Esophagus muscularis mucosa (tissue), 4 donors: ENCODE data around the gene MPEG1. TPM values are rescaled to one million over a fixed set of nuclear protein-coding genes. Genes with fewer than 3 reads are reported as not detected.

Experiments
- DNase-seq: peaks from one replicate; pipeline ENCODE4 v3.0.0-alpha.2; 2017; ENCODE audit errors: extremely low spot score
- H3K27ac ChIP-seq, 4 donors: fragments of 200-600 bp; sonication (generic); replicated peaks in 1 of 4; 1 replicate in 3 of 4; 2 replicates in 1 of 4; pipeline ENCODE4 v1.5.1; 2016 to 2019; ENCODE audit warnings: mild to moderate bottlenecking in 1 of 4
- H3K27me3 ChIP-seq, 4 donors: fragments of 200-600 bp; sonication (generic); one replicate each; pipeline versions ENCODE4 v1.5.1 to v1.6.0; 2016 to 2019
- H3K36me3 ChIP-seq, 4 donors: fragments of 200-600 bp; sonication (generic); one replicate each; pipeline ENCODE4 v1.5.1; 2016 to 2019
- H3K4me1 ChIP-seq, 4 donors: fragments of 200-600 bp; sonication (generic); one replicate each; pipeline ENCODE4 v1.5.1; 2016 to 2019
- H3K4me3 ChIP-seq, 4 donors: fragments of 200-600 bp; sonication (generic); 1 replicate in 2 of 4; 2 replicates in 2 of 4; pipeline ENCODE4 v1.5.1; 2016 to 2019; ENCODE audit warnings: mild to moderate bottlenecking in 4 of 4, moderate library complexity in 1 of 4
- H3K9me3 ChIP-seq, 4 donors: fragments of 200-600 bp; sonication (generic); 1 replicate in 3 of 4; 2 replicates in 1 of 4; pipeline ENCODE4 v1.5.1; 2016 to 2019
- EP300 ChIP-seq: sonication (generic); formaldehyde crosslinking; IDR thresholded peaks from one replicate; pipeline ENCODE4 v1.6.1; 2017; ENCODE audit warnings: antibody characterized with exemption
- POLR2A ChIP-seq: fragments of 450-650 bp; IDR thresholded peaks from one replicate; pipeline ENCODE4 v1.6.1; 2017; ENCODE audit warnings: antibody characterized with exemption, moderate library complexity, mild to moderate bottlenecking, low read depth
- POLR2AphosphoS5 ChIP-seq, 2 donors: sonication (generic); formaldehyde crosslinking; IDR thresholded peaks; one replicate each; pipeline ENCODE4 v1.6.1; 2017; ENCODE audit warnings: antibody characterized with exemption in 2 of 2
- WGBS: methylation state at CpG from one replicate; pipeline ENCODE4 v1.1.5; 2018; 5-methylcytosine and 5-hydroxymethylcytosine counted together
- intact Hi-C: fragments of 100-400 bp; cut with DNase I; formaldehyde crosslinking; loops from one replicate; pipeline ENCODE4 v1.15.1; 2023
- total RNA-seq, 4 donors: library from RNA; depleted of rRNA; stranded (reverse); fragments of >200 nt; gene quantifications; one replicate each; pipeline versions ENCODE4 v1.1.0 to v1.2.1, GENCODE V29; 2016
- TF ChIP-seq, protein P1 (sequence below), 3 experiments: fragments of 200-600 bp in 2 of 3; fragments of 450-650 bp in 1 of 3; sonication (generic) in 2 of 3; IDR thresholded peaks; one replicate each; pipeline ENCODE4 v1.5.1; 2017 to 2019; ENCODE audit warnings: antibody characterized with exemption in 3 of 3, mild to moderate bottlenecking in 2 of 3, moderate library complexity in 1 of 3

The MPEG1 gene
- total RNA-seq, 4 donors from 2014 or later = 10.1 to 36.1 (median 14.8) TPM

DNA sequence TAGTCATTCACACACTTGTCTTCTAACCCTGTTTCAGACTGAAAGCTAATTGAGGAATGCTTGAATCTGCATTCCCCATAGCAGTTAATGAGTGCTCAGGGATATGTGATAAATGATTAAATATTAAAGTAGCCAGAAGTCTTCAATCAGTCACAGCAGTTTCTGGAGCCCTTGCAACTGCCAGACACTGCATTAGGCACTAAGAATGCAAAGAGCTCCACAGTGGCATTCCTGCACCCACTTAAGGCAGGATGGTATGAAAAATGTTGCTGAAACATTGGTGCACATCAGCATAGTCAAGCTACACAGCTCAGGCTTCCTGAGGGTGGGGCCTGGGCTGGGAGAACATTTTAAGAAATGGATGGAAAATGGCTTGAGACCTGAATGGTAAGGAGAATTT is 34.3 kb downstream of the MPEG1 start:
- DNase-seq = peak; percentile 60
- intact Hi-C loops = loop anchor here (10.0 kb wide), 1 partner anchor 256 kb away; the partner anchor contains the start of gene OR5A1
- no peaks in the 10 kb centered on the region for H3K9me3 ChIP-seq
- H3K27me3 ChIP-seq = peaks cover 0 to under 1% (median 0%) of the 10 kb centered on the region in 4 donors
- H3K36me3 ChIP-seq = peaks cover 3 to 11% (median 8%) of the 10 kb centered on the region in 4 donors
- TF ChIP-seq EP300 = no peak
- TF ChIP-seq, protein P1, sequence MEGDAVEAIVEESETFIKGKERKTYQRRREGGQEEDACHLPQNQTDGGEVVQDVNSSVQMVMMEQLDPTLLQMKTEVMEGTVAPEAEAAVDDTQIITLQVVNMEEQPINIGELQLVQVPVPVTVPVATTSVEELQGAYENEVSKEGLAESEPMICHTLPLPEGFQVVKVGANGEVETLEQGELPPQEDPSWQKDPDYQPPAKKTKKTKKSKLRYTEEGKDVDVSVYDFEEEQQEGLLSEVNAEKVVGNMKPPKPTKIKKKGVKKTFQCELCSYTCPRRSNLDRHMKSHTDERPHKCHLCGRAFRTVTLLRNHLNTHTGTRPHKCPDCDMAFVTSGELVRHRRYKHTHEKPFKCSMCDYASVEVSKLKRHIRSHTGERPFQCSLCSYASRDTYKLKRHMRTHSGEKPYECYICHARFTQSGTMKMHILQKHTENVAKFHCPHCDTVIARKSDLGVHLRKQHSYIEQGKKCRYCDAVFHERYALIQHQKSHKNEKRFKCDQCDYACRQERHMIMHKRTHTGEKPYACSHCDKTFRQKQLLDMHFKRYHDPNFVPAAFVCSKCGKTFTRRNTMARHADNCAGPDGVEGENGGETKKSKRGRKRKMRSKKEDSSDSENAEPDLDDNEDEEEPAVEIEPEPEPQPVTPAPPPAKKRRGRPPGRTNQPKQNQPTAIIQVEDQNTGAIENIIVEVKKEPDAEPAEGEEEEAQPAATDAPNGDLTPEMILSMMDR (IDR thresholded peaks at IDR 0.05) = no peak
- TF ChIP-seq POLR2A = no peak
- TF ChIP-seq POLR2AphosphoS5 (IDR thresholded peaks at IDR 0.05) = no peak
- H3K4me3 ChIP-seq = no peak overlapping the region
- peaks cover under 1 to 21% (median 13%) of the 10 kb centered on the region in 4 donors for H3K4me1 ChIP-seq
- no peak overlapping the region for H3K27ac ChIP-seq

DNA sequence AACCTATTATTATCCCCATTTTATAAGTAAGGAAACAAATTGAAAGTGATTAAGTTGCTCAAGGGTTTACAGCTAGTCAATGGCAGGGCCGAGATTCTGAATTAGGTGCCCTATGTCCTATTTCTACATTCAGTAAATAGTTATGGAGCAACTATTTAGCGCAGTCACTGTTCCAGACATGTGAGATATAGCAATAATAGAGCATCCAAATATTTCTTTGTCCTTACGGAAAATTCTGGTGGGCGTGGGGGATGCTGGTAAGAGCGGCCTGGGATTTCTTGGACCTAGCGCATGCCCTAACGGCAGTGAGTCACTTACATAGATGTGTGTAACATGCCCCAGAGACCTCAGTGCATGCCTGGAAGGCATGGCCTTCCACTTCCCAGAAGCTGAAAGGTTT is 36.4 kb downstream of the MPEG1 start:
- Histone ChIP-seq H3K4me1 (peaks cover 9 to 35% (median 25%) of the 10 kb centered on the region in 4 donors), H3K9me3 (no peaks in the 10 kb centered on the region), H3K36me3 (no peaks in the 10 kb centered on the region), H3K27ac (no peak overlapping the region), H3K27me3 (peaks cover 0 to 10% (median 5%) of the 10 kb centered on the region in 4 donors), H3K4me3 (no peak overlapping the region)
- TF ChIP-seq EP300 = no peak
- TF ChIP-seq POLR2A = no peak
- TF ChIP-seq, protein P1 (IDR thresholded peaks at IDR 0.05) = no peak
- no peak for TF ChIP-seq POLR2AphosphoS5 (IDR thresholded peaks at IDR 0.05)
- intact Hi-C loops = loop anchor here (10.0 kb wide), 1 partner anchor 258 kb away; the partner anchor contains the start of gene OR5A1
- peak; percentile 70 for DNase-seq
- WGBS = 88% methylated on average over 7 of the region's 7 CpGs

DNA sequence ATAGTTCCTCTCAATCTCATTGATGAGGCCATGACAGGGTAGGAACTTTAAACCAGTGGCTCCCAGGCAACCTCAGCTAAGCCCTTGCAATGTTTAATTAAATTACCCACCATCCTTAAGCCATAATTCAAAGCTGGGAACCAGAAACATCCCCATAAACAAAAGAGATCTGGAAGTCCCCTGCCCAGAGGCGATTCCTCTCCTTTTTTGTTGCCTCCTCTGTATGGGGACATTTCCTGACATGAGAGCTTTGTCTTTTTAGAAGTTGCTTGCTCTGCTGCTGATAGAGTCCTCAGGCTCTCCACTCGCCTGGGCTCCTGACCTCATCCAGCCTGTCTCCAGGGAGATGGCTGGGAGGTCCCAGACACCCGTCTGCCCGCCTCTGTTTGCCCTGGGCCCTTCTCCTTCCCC is 37.6 kb downstream of the MPEG1 start:
- TF ChIP-seq POLR2A (no peak), EP300 (no peak), POLR2AphosphoS5 (IDR thresholded peaks at IDR 0.05) (no peak)
- TF ChIP-seq, protein P1 (IDR thresholded peaks at IDR 0.05) = no peak
- peak; percentile 79 for DNase-seq
- intact Hi-C loops = loop anchor here (10.0 kb wide), 1 partner anchor 260 kb away; the partner anchor contains the start of gene OR5A1
- Histone ChIP-seq H3K36me3 (no peaks in the 10 kb centered on the region), H3K27ac (peak overlapping the region in 1 of 4 donors; percentile 40), H3K9me3 (no peaks in the 10 kb centered on the region), H3K4me3 (no peak overlapping the region), H3K4me1 (peaks cover 9 to 38% (median 25%) of the 10 kb centered on the region in 4 donors), H3K27me3 (peaks cover 0 to 10% (median 5%) of the 10 kb centered on the region in 4 donors)
- WGBS = 74% methylated on average over 4 of the region's 4 CpGs

DNA sequence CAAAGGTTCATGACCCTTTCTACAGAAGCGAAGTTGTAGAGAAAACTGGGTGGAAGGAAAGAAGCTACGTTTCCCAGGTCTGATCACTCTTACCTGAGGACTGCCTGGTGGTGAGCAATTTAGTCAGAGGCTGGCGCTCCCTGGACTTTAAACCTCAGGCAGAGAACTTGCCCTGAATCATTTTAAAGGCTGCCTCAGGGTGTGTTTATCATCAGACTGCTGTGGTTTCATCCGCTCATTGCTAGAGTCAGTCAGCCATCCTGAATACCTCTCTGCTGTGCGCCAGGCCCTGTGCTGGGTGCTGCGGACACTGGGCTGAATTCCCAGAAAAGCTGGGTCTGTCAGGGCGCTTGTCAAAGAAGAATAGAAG is 38.1 kb downstream of the MPEG1 start:
- Histone ChIP-seq H3K27ac (peak overlapping the region in 3 of 4 donors; percentile 2 to 74 (median 12)), H3K4me3 (no peak overlapping the region), H3K27me3 (peaks cover 0 to 10% (median 5%) of the 10 kb centered on the region in 4 donors), H3K36me3 (no peaks in the 10 kb centered on the region), H3K9me3 (no peaks in the 10 kb centered on the region), H3K4me1 (peaks cover 9 to 38% (median 25%) of the 10 kb centered on the region in 4 donors)
- intact Hi-C loops = loop anchor here (10.0 kb wide), 1 partner anchor 260 kb away; the partner anchor contains the start of gene OR5A1
- no peak for DNase-seq
- 90% methylated on average over 7 of the region's 7 CpGs for WGBS
- TF ChIP-seq, protein P1 (IDR thresholded peaks at IDR 0.05) = no peak
- no peak for TF ChIP-seq EP300
- TF ChIP-seq POLR2A = no peak
- no peak for TF ChIP-seq POLR2AphosphoS5 (IDR thresholded peaks at IDR 0.05)
